Hair follicular keratinocyte (primary cell): ENCODE results near the gene MAF. TPM values are rescaled to one million over a fixed set of nuclear protein-coding genes. Genes with fewer than 3 reads are reported as not detected.

Experiments used
- total RNA-seq: library from RNA; depleted of rRNA; stranded (reverse); fragments of >200 nt; gene quantifications from 2 replicates; pipeline ENCODE4 v1.2.3, GENCODE V29; 2015

The MAF gene
- total RNA-seq, result 1.4 and 9.8 TPM in 2 replicates

GRCh38 chr16:79600638-79601091, at the start of gene MAF:
Gene MAF, minus strand, starts transcription at chr16:79600737. Its CDS starts 835 bp downstream, at chr16:79599902.

